K562 (cell line): ENCODE measurements around the gene TPMT. TPM values are rescaled to one million over a fixed set of nuclear protein-coding genes. Genes with fewer than 3 reads are reported as not detected.

Source experiments
- ATAC-seq: fragments of 200-7000 bp; cut with Tn5 transposase; 3 replicates; pipeline ENCODE4 v1.9.1; 2020; ENCODE audit warnings: moderate library complexity
- BruUV-seq: library from RNA; stranded (reverse); fragments of 400-500 nt; replicated peaks from 2 replicates; lab custom pipeline; 2021; lab: Mats Ljungman, UMichigan
- CTCF ChIA-PET: fragments of 300-600 bp; formaldehyde crosslinking; extraction: SDS; loops from one replicate; lab custom pipeline; 2021; ENCODE audit warnings: low intra/inter-chr PET ratio; lab: Yijun Ruan, JAX
- POLR2A ChIA-PET: fragments of 300-600, 350-650 bp; sonication (Branson Sonifier 250); formaldehyde crosslinking; extraction: SDS; loops from one replicate; lab custom pipeline; 2021; ENCODE audit warnings: antibody characterized with exemption, inconsistent platforms; lab: Yijun Ruan, JAX
- DNase-seq, 4 experiments: peaks; one replicate each; pipeline versions ENCODE4 v3.0.0 to v3.0.0-alpha.2; 2011 to 2018; ENCODE audit warnings: low spot score in 3 of 4, mixed read lengths in 3 of 4; ENCODE audit errors: extremely low read depth in 1 of 4
- FAIRE-seq: peaks from 2 replicates; lab custom pipeline; 2011; peaks lifted over from hg19 to GRCh38; lab: Jason Lieb, UNC
- H2AFZ ChIP-seq: 2 replicates; pipeline ENCODE4 v1.6.0; 2011; ENCODE audit warnings: low read depth, low read length, control low read depth, inconsistent platforms
- H3K27ac ChIP-seq: fragments of 200-600 bp; 3 replicates; pipeline ENCODE4 v1.8.0; 2011; ENCODE audit warnings: low read depth, mild to moderate bottlenecking, control low read depth, inconsistent platforms, low read length, moderate library complexity, mixed read lengths; ENCODE audit errors: extremely low read depth
- H3K27me3 ChIP-seq, 2 experiments: fragments of 300-600 bp in 1 of 2; 2 replicates in 1 of 2; 3 replicates in 1 of 2; pipeline versions ENCODE4 v1.6.0 to v1.8.0; 2011; ENCODE audit warnings: inconsistent platforms in 2 of 2, low read length in 2 of 2, mild to moderate bottlenecking in 1 of 2, mixed read lengths in 1 of 2, moderate library complexity in 1 of 2; ENCODE audit not compliant: control insufficient read depth in 2 of 2, insufficient read depth in 2 of 2
- H3K36me3 ChIP-seq: fragments of 300-600 bp; 3 replicates; pipeline ENCODE4 v1.8.0; 2011; ENCODE audit warnings: mild to moderate bottlenecking, low read length, inconsistent platforms; ENCODE audit not compliant: control insufficient read depth, insufficient read depth
- H3K4me1 ChIP-seq, 2 experiments: fragments of 200-600 bp in 1 of 2; replicated peaks in 1 of 2; 2 replicates in 1 of 2; 3 replicates in 1 of 2; pipeline versions ENCODE4 v1.5.1 to v1.8.0; 2011; ENCODE audit warnings: inconsistent platforms in 2 of 2, low read length in 2 of 2, mild to moderate bottlenecking in 1 of 2, mixed read lengths in 1 of 2, moderate library complexity in 1 of 2; ENCODE audit not compliant: control insufficient read depth in 2 of 2, insufficient read depth in 2 of 2
- H3K4me2 ChIP-seq: 2 replicates; pipeline ENCODE4 v1.6.1; 2011; ENCODE audit warnings: low read length, control low read depth, inconsistent platforms, mixed read lengths; ENCODE audit not compliant: insufficient read depth
- H3K4me3 ChIP-seq: fragments of 200-600 bp; sonication (generic), shearing (Covaris generic); 2 replicates; pipeline ENCODE4 v1.5.1; 2016; ENCODE audit warnings: control low read depth, inconsistent platforms
- H3K79me2 ChIP-seq: fragments of 200-600 bp; 3 replicates; pipeline ENCODE4 v1.8.0; 2011; ENCODE audit warnings: low read length, inconsistent platforms; ENCODE audit not compliant: control insufficient read depth, insufficient read depth
- H3K9ac ChIP-seq, 2 experiments: 2 replicates each; pipeline versions ENCODE4 v1.6.0 to v1.6.1; 2011; ENCODE audit warnings: low read depth in 2 of 2, low read length in 2 of 2, control low read depth in 1 of 2, inconsistent platforms in 1 of 2, mild to moderate bottlenecking in 1 of 2, mixed read lengths in 1 of 2; ENCODE audit not compliant: insufficient read depth in 1 of 2
- H3K9me1 ChIP-seq: one replicate; pipeline ENCODE4 v1.6.0; 2011; ENCODE audit warnings: inconsistent platforms, mild to moderate bottlenecking, low read length, moderate library complexity; ENCODE audit not compliant: control insufficient read depth, insufficient read depth
- H3K9me3 ChIP-seq: replicated peaks from 2 replicates; pipeline ENCODE4 v1.5.1; 2011; ENCODE audit warnings: low read depth, low read length, inconsistent platforms; ENCODE audit not compliant: control insufficient read depth, insufficient read depth
- H4K20me1 ChIP-seq: replicated peaks from 2 replicates; pipeline ENCODE4 v1.6.1; 2011; ENCODE audit warnings: low read length, inconsistent platforms, mixed read lengths; ENCODE audit not compliant: control insufficient read depth, insufficient read depth
- SPI1 ChIP-seq: IDR thresholded peaks from 2 replicates; pipeline ENCODE4 v1.6.1; 2011; ENCODE audit warnings: low read depth, low read length, control low read depth, borderline replicate concordance
- ZBTB5 ChIP-seq: fragments of 450-650 bp; IDR thresholded peaks from 2 replicates; pipeline ENCODE4 v1.6.1; 2017; ENCODE audit warnings: antibody characterized with exemption
- ZEB2 ChIP-seq: fragments of 450-650 bp; IDR thresholded peaks from 2 replicates; pipeline ENCODE4 v1.6.1; 2016
- ZNF316 ChIP-seq: fragments of 450-650 bp; IDR thresholded peaks from 2 replicates; pipeline ENCODE4 v1.6.1; 2016
- ZNF740 ChIP-seq, 3 experiments: fragments of 200-800 bp in 1 of 3; sonication (Bioruptor generic) in 1 of 3; sonication (generic) in 1 of 3; formaldehyde crosslinking in 1 of 3; IDR thresholded peaks; 2 replicates each; pipeline versions ENCODE4 v1.6.1 to v1.8.0; 2016 to 2022; ENCODE audit warnings: mild to moderate bottlenecking in 2 of 3, missing compliant biosample characterization in 2 of 3, missing genetic modification characterization in 2 of 3, missing genetic modification reagents in 1 of 3
- WGBS: fragments of 100-300 bp; shearing (Covaris generic); methylation state at CpG from one replicate; pipeline ENCODE4 v1.1.6; 2016; ENCODE audit warnings: low coverage, mixed read lengths; ENCODE audit not compliant: insufficient coverage; ENCODE audit errors: missing lambda C conversion rate; 5-methylcytosine and 5-hydroxymethylcytosine counted together
- in situ Hi-C: fragments of 300-500 bp; cut with MboI; formaldehyde crosslinking; loops from 4 replicates; pipeline ENCODE4 v1.15.0; 2018; ENCODE audit warnings: inconsistent platforms, mixed read lengths
- intact Hi-C: fragments of 100-400 bp; cut with micrococcal nuclease; formaldehyde crosslinking; loops from 2 replicates; pipeline ENCODE4 v1.14.2; 2022
- polyA plus RNA-seq, 8 experiments: library from polyadenylated mRNA; depleted of rRNA in 4 of 8; stranded (reverse) in 5 of 8; unstranded in 3 of 8; fragments of >200 nt; fragmentation: Nextera tagmentation in 2 of 8; fragmentation: Illumina TruSeq in 1 of 8; extraction: Ambion mirVana in 2 of 8; extraction: Trizol in 1 of 8; gene quantifications; 2 replicates each; pipeline versions ENCODE4 v1.2.1 to v1.2.3, GENCODE V29; 2011 to 2014; ENCODE audit warnings: inconsistent platforms in 1 of 8, missing spikeins in 1 of 8
- total RNA-seq, 7 experiments: library from RNA; depleted of rRNA in 6 of 7; stranded (reverse); fragments of >200 nt in 6 of 7; fragmentation: Illumina TruSeq in 2 of 7; extraction: Trizol in 2 of 7; gene quantifications; 2 replicates each; pipeline versions ENCODE4 v1.2.1 to v1.2.3, GENCODE V29; 2011 to 2021; ENCODE audit warnings: low replicate concordance in 1 of 7

The TPMT gene
- total and polyA plus RNA-seq, 9 of the 15 experiments (the other 6 are each of a cell fraction or from before 2014, with no cell fraction given), result 24.2 to 67.4 (median 46.5) TPM

DNA sequence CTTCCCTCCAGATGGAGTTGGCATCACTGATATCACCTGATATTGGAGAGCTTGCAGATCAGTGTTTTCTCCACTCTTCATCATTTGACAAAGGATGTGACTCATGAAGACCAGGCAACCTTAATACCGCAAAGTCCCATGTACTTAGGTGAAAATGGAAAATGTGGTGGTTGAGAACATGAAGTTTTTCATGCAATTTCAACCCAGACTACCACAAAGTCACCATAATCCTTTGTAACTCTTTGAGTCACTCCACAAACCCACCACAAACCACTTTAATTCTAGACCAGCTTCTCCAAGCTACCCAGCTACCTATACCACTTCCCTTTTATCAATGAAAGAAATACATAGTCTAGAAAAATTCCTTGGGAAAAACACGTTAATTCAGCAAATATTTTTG is 39.5 kb downstream of the TPMT start:
- Histone ChIP-seq H3K4me3 (no peak overlapping the region), H3K9me1 (no peaks in the 10 kb centered on the region), H4K20me1 (no peaks in the 10 kb centered on the region), H3K4me1 (peaks cover 0 to 3% of the 10 kb centered on the region in 2 experiments; a peak in 1 of 5 replicates), H3K27ac (no peak overlapping the region), H2AFZ (peak overlapping the region; percentile 22; the same call in 1 of the 2 replicates), H3K36me3 (no peaks in the 10 kb centered on the region), H3K79me2 (no peaks in the 10 kb centered on the region), H3K4me2 (no peak overlapping the region), H3K9ac (no peak overlapping the region), H3K9me3 (no peaks in the 10 kb centered on the region), H3K27me3 (no peaks in the 10 kb centered on the region; a peak in 1 of 5 replicates)
- intact Hi-C loops (loop anchor here (5.0 kb wide), 1 partner anchor 528 kb away; no protein-coding TSS in a partner anchor), in situ Hi-C loops (no loop called here)
- no TSS peak for BruUV-seq
- no peak for DNase-seq
- ATAC-seq, result no peak
- TF ChIP-seq ZNF316 (peak; percentile 22; the same call in 1 of the 2 replicates), SPI1 (peak; percentile 42; the same call in 1 of the 2 replicates), ZEB2 (no peak), ZBTB5 (no peak), ZNF740 (CRISPR knock-in tag; IDR thresholded peaks at IDR 0.05) (no peak), ZNF740 (tag; IDR thresholded peaks at IDR 0.05) (no peak)
- 23% methylated on average over 2 of the region's 2 CpGs for WGBS
- ChIA-PET CTCF (no interaction called here), POLR2A (interaction anchor here (0.6 to 1.0 kb wide), 2 partner anchors 13 to 44 kb away, joined by 3 read pairs; no protein-coding TSS in a partner anchor)
- no peak for FAIRE-seq
